ENCODE data around the gene COLEC12. TPM values are rescaled to one million over a fixed set of nuclear protein-coding genes. Genes with fewer than 3 reads are reported as not detected.

COLEC12 gene
- total and polyA plus RNA-seq, 5 donors, result 1.7 to 10.6 (median 6.5) TPM

DNA sequence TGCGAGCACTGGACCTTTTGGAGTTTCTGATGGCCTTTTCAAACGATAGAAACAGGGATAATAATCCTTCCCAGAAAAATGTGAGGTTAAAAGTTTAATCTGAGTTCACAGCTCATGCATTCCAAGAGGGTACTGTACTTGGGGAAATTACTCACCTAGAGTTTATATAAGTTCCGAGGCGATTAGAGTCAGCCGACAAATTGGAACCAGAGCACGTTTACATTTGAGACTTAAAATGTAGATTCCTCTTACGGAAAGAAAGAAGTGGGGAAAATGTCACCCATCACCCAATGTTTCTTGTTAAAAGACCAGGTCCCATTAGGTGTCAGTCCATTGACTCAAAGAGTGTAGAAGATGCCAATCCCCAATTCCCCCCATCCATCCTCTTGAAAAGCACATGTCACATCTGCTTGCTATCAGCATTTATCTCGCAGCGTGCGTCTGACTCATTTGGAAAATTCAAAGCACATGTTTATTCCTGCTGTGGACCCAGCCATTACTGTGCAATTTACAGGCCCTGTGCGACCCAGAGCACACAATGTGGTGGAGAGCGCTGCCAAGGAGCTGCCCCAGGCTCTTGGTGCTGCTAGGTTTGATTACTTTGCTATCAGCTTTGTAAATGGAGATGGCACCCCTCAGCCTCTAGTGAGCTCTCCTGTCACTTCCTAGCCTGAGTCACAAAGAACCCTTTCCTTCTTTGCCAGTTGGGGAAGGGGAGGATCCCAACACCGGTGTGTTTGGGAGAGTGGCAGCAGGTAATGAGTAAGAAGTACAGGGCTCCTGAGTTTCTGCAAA lies 104.8 kb downstream of the COLEC12 start:
- H3K4me3 ChIP-seq (ENCODE audit: low read length), result no peak overlapping the region
- DNase-seq (no peak), ATAC-seq (peak; percentile 58 to 72)
- H3K27ac ChIP-seq (ENCODE audit: low read length), result peak overlapping the region; percentile 70
- no peaks in the 10 kb centered on the region for H3K9me3 ChIP-seq (ENCODE audit: control insufficient read depth, low read length)
- no peaks in the 10 kb centered on the region for H3K27me3 ChIP-seq (ENCODE audit: control insufficient read depth, insufficient read depth)
- H3K4me1 ChIP-seq (ENCODE audit: control insufficient read depth, insufficient read depth, low read length), result peaks cover 4% of the 10 kb centered on the region
- WGBS, result 54% methylated on average over 13 of the region's 13 CpGs
- intact Hi-C loops (cut with DNase I), result no loop called here

DNA sequence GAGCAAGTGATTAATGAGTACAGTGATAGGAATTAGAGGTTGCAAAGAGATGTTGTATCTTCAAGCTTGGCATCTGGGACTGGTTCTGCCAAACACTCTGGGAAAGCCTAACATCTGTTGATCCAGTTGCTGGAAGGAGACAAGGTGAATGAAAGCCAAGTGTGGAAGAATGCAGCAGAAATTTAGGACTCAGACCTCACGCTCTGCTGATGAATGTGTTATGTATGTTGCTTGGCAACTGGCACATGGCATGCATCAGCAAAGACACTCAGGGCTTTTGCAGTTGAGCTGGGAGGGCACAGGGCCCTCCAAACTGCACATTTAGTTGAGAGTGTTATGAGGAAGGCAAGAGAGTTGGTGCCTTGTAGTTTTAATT lies 105.5 kb downstream of the COLEC12 start:
- H3K4me3 ChIP-seq (ENCODE audit: low read length), result no peak overlapping the region
- intact Hi-C loops (cut with DNase I), result no loop called here
- WGBS, result 30% methylated on average over 1 of the region's 1 CpG
- H3K4me1 ChIP-seq (ENCODE audit: control insufficient read depth, insufficient read depth, low read length), result peaks cover 4% of the 10 kb centered on the region
- H3K27me3 ChIP-seq (ENCODE audit: control insufficient read depth, insufficient read depth), result no peaks in the 10 kb centered on the region
- H3K27ac ChIP-seq (ENCODE audit: low read length), result peak overlapping the region; percentile 70
- peak in 2 of 3 donors; percentile 40 to 70 for DNase-seq
- peak; percentile 84 to 85 for ATAC-seq
- H3K9me3 ChIP-seq (ENCODE audit: control insufficient read depth, low read length), result no peaks in the 10 kb centered on the region

DNA sequence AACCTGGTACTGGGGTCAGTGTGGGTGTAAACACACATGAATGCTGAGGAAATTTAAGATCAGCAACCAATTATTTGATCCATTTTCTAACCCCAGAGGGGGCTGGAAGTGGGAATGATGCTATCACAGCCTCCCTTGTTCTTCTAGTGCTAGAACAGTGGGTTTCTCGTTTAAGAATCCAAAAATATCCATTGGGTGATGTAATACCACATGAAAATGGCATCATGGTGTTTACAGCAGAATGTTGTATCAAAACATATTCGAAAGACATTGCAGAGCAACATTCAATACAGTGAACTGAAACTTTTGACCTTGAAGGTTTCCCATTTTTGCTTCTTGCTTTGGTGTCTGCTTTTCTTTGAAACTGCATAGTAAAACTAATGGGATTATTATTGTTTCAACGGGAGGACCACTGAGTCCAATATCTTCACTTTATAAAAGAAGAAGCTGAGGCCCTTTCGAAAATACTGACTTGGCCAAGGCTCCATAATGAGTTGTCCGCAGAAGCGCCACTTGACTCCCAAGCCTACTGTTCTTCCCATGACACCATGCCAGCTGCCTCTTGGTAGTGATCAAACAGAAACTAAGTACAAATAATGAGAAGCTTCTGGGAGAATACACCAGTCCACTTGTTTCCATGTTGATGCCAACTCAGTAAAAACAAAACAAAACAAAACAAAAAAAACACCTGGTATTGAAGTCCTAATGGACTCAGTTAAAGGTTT lies 106.1 kb downstream of the COLEC12 start:
- intact Hi-C loops (cut with DNase I), result no loop called here
- no peak overlapping the region for H3K27ac ChIP-seq (ENCODE audit: low read length)
- 80% methylated on average over 6 of the region's 6 CpGs for WGBS

GRCh38 chr18:393574-393957 lies 106.9 kb downstream of the COLEC12 start:
- Histone ChIP-seq H3K4me3 (ENCODE audit: low read length) (no peak overlapping the region), H3K4me1 (ENCODE audit: control insufficient read depth, insufficient read depth, low read length) (peaks cover 4% of the 10 kb centered on the region), H3K27ac (ENCODE audit: low read length) (no peak overlapping the region), H3K27me3 (ENCODE audit: control insufficient read depth, insufficient read depth) (no peaks in the 10 kb centered on the region), H3K9me3 (ENCODE audit: control insufficient read depth, low read length) (no peaks in the 10 kb centered on the region)
- intact Hi-C loops (cut with DNase I), result no loop called here
- ATAC-seq (no peak), DNase-seq (no peak)
- WGBS, result 69% methylated on average over 6 of the region's 6 CpGs

More for the DNA sequence above, 106.1 kb downstream of the COLEC12 start:
- ATAC-seq (no peak), DNase-seq (no peak)
- no peaks in the 10 kb centered on the region for H3K9me3 ChIP-seq (ENCODE audit: control insufficient read depth, low read length)
- H3K4me1 ChIP-seq (ENCODE audit: control insufficient read depth, insufficient read depth, low read length), result peaks cover 4% of the 10 kb centered on the region
- no peaks in the 10 kb centered on the region for H3K27me3 ChIP-seq (ENCODE audit: control insufficient read depth, insufficient read depth)
- H3K4me3 ChIP-seq (ENCODE audit: low read length), result no peak overlapping the region

DNA sequence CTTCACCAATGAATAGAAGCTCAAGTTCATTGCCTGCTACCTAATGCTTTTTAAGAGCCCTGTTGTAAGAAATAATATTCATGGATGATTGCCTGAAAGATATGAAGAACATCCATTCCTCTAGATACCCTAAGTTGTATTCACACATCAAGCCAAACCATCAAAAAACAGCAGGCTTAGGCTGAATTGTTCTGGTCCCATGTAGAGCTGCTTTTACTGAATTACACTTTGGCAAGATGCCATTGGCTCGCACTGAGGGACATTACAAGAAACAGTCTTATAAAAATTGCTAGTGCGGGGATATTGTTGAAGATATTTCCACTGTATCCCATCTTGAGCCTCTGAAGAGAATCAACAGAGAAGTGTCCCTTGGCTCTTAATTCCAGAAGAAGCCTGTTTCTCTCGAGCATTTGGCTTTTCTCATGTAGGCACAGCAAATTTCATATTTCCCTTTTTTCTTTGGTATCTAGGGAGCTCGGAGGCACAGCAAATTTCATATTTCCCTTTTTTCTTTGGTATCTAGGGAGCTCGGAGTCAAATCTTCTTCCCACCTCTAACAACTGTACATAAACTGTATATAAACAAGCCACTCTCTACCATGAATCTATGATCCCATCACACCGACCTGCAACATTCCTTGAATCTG lies 107.5 kb downstream of the COLEC12 start:
- Histone ChIP-seq H3K4me3 (ENCODE audit: low read length) (no peak overlapping the region), H3K27me3 (ENCODE audit: control insufficient read depth, insufficient read depth) (no peaks in the 10 kb centered on the region), H3K27ac (ENCODE audit: low read length) (no peak overlapping the region), H3K9me3 (ENCODE audit: control insufficient read depth, low read length) (no peaks in the 10 kb centered on the region), H3K4me1 (ENCODE audit: control insufficient read depth, insufficient read depth, low read length) (peaks cover 4% of the 10 kb centered on the region)
- intact Hi-C loops (cut with DNase I), result no loop called here
- 67% methylated on average over 6 of the region's 6 CpGs for WGBS
- DNase-seq (no peak), ATAC-seq (no peak)

- no peaks in the 10 kb centered on the region for H3K27me3 ChIP-seq (ENCODE audit: control insufficient read depth, insufficient read depth)
- intact Hi-C loops (cut with DNase I), result no loop called here
- DNase-seq (no peak), ATAC-seq (no peak)
- 87% methylated on average over 13 of the region's 13 CpGs for WGBS
- no peak overlapping the region for H3K27ac ChIP-seq (ENCODE audit: low read length)
- H3K9me3 ChIP-seq (ENCODE audit: control insufficient read depth, low read length), result no peaks in the 10 kb centered on the region
- H3K4me1 ChIP-seq (ENCODE audit: control insufficient read depth, insufficient read depth, low read length), result peaks cover 4% of the 10 kb centered on the region
- H3K4me3 ChIP-seq (ENCODE audit: low read length), result no peak overlapping the region
Measured at GRCh38 chr18:390741-391478, 109.6 kb downstream of the COLEC12 start.

DNA sequence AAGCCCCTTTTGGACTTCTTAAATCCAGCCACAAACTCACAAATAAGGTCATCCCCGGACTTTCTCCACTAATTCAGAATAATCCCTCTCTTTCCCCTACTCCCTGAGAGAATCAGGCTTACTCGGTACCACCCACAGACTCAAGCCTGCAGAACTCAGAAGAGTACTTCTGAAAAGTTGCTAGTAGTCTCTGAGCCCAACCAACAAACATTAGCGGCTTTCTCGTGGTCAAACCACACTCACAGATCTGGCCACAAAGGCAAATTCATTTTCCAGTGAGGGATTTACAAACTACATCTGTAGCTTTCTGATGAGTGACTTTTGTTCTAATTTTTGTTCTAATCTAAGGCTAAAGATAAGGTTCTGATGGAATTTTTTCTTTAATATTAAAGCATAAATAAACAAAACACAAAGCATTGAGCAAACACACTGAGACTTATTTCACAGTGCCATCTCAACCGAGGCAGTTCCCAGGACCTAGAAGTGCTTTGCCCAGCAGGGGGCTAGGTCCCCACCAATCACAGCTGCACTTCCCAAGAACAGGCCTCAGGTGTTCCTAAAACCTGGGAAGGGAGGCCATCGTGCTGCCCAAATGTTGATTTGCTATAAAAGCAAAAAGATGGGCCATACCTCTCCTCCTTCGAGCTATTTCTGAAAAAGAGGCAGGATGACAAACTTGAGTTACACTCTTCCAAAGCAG lies 110.7 kb downstream of the COLEC12 start:
- WGBS, result 70% methylated on average over 7 of the region's 7 CpGs
- ATAC-seq (no peak), DNase-seq (no peak)
- no peaks in the 10 kb centered on the region for H3K27me3 ChIP-seq (ENCODE audit: control insufficient read depth, insufficient read depth)
- no peaks in the 10 kb centered on the region for H3K4me1 ChIP-seq (ENCODE audit: control insufficient read depth, insufficient read depth, low read length)
- no peaks in the 10 kb centered on the region for H3K9me3 ChIP-seq (ENCODE audit: control insufficient read depth, low read length)
- no peak overlapping the region for H3K4me3 ChIP-seq (ENCODE audit: low read length)
- intact Hi-C loops (cut with DNase I), result no loop called here
- no peak overlapping the region for H3K27ac ChIP-seq (ENCODE audit: low read length)

GRCh38 chr18:388200-388599 lies 112.3 kb downstream of the COLEC12 start:
- Histone ChIP-seq H3K27ac (ENCODE audit: low read length) (no peak overlapping the region), H3K9me3 (ENCODE audit: control insufficient read depth, low read length) (no peaks in the 10 kb centered on the region), H3K4me3 (ENCODE audit: low read length) (no peak overlapping the region), H3K27me3 (ENCODE audit: control insufficient read depth, insufficient read depth) (no peaks in the 10 kb centered on the region), H3K4me1 (ENCODE audit: control insufficient read depth, insufficient read depth, low read length) (no peaks in the 10 kb centered on the region)
- intact Hi-C loops (cut with DNase I), result no loop called here
- ATAC-seq (no peak), DNase-seq (no peak)
- WGBS, result 92% methylated on average over 5 of the region's 5 CpGs

DNA sequence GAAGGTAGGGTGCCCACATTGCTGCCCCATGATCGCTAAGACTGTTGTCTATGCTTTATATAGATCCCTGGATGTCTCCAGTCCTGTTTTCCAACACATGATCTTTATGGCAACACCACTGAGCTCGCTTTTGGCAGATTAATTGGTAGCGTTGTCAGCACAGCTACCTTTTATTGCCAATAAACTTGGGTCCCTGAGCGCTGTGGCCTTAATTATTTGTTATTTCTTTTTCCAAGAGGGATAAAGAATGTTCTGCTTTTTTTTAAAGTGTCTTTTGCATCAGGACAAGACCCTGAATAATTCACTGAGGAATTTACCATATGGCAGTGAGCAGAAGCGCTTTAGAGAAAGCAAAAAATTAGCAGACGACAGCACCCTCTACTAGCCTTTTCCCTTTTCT lies 113.5 kb downstream of the COLEC12 start:
- no peak for DNase-seq
- Histone ChIP-seq H3K9me3 (ENCODE audit: control insufficient read depth, low read length) (no peaks in the 10 kb centered on the region), H3K4me3 (ENCODE audit: low read length) (no peak overlapping the region), H3K27me3 (ENCODE audit: control insufficient read depth, insufficient read depth) (no peaks in the 10 kb centered on the region), H3K27ac (ENCODE audit: low read length) (no peak overlapping the region), H3K4me1 (ENCODE audit: control insufficient read depth, insufficient read depth, low read length) (no peaks in the 10 kb centered on the region)
- intact Hi-C loops (cut with DNase I), result no loop called here
- 90% methylated on average over 6 of the region's 6 CpGs for WGBS
- ATAC-seq, result no peak

GRCh38 chr18:384897-385296 lies 115.6 kb downstream of the COLEC12 start:
- no peaks in the 10 kb centered on the region for H3K4me1 ChIP-seq (ENCODE audit: control insufficient read depth, insufficient read depth, low read length)
- ATAC-seq, result no peak
- DNase-seq, result no peak

More at GRCh38 chr18:384897-385296, 115.6 kb downstream of the COLEC12 start:
- Histone ChIP-seq H3K27me3 (ENCODE audit: control insufficient read depth, insufficient read depth) (no peaks in the 10 kb centered on the region), H3K4me3 (ENCODE audit: low read length) (no peak overlapping the region), H3K9me3 (ENCODE audit: control insufficient read depth, low read length) (no peaks in the 10 kb centered on the region), H3K27ac (ENCODE audit: low read length) (no peak overlapping the region)
- intact Hi-C loops (cut with DNase I), result no loop called here
- WGBS, result 83% methylated on average over 2 of the region's 2 CpGs

Data from right cardiac atrium (tissue), 5 donors.